ENCODE data around the gene ANKRD29.

- no peak for TF ChIP-seq CTCF (IDR thresholded peaks at IDR 0.05; ENCODE audit: extremely low read depth in 1 of 2, insufficient read depth in 1 of 2, low read depth in 1 of 2, low read length in 2 of 2)
- TF ChIP-seq POLR2AphosphoS5 (IDR thresholded peaks at IDR 0.05; ENCODE audit: insufficient read depth, low read depth, low read length), result no peak
- no peak for TF ChIP-seq POLR2A (IDR thresholded peaks at IDR 0.05; ENCODE audit: low read depth, low read length)
- no peak for TF ChIP-seq MAX (IDR thresholded peaks at IDR 0.05; ENCODE audit: insufficient read depth, insufficient read length)
- TF ChIP-seq MYC (IDR thresholded peaks at IDR 0.05; ENCODE audit: low read depth, low read length), result no peak
- TF ChIP-seq EZH2 (IDR thresholded peaks at IDR 0.05; ENCODE audit: borderline replicate concordance, low read depth, low read length, severe bottlenecking), result no peak
- TF ChIP-seq JUN (IDR thresholded peaks at IDR 0.05; ENCODE audit: borderline replicate concordance, insufficient read depth, insufficient read length, low read depth), result no peak
- TF ChIP-seq FOS (IDR thresholded peaks at IDR 0.05; ENCODE audit: borderline replicate concordance, insufficient read depth, low read length), result no peak
- TF ChIP-seq GATA2 (IDR thresholded peaks at IDR 0.05; ENCODE audit: insufficient read depth, insufficient read length, low read depth, low read length), result no peak
Observed at GRCh38 chr18:23683155-23683554, 20.4 kb upstream of the ANKRD29 start.
